Upper lobe of right lung (tissue), 1 donor: ENCODE results near the gene LRRC1. TPM values are rescaled to one million over a fixed set of nuclear protein-coding genes. Genes with fewer than 3 reads are reported as not detected.

Experiments
- ATAC-seq: fragments of 200-7000 bp; cut with Tn5 transposase; one replicate; pipeline ENCODE4 v1.9.1; 2020; ENCODE audit warnings: mild to moderate bottlenecking, moderate library complexity
- DNase-seq: peaks from one replicate; pipeline ENCODE4 v3.0.0-alpha.2; 2020
- H3K27ac ChIP-seq: fragments of 200-600 bp; one replicate; pipeline ENCODE4 v1.8.0; 2022
- H3K27me3 ChIP-seq: fragments of 200-600 bp; one replicate; pipeline ENCODE4 v1.8.0; 2022; ENCODE audit warnings: mild to moderate bottlenecking
- H3K36me3 ChIP-seq: fragments of 200-600 bp; one replicate; pipeline ENCODE4 v1.8.0; 2022
- H3K4me1 ChIP-seq: fragments of 200-600 bp; one replicate; pipeline ENCODE4 v1.8.0; 2022
- H3K4me3 ChIP-seq: fragments of 200-600 bp; one replicate; pipeline ENCODE4 v1.8.0; 2022; ENCODE audit warnings: mild to moderate bottlenecking
- H3K9me3 ChIP-seq: fragments of 200-600 bp; one replicate; pipeline ENCODE4 v1.8.0; 2022
- intact Hi-C: fragments of 100-400 bp; cut with DNase I; formaldehyde crosslinking; loops from one replicate; pipeline ENCODE4 v1.11.0; 2022
- total RNA-seq: library from RNA; stranded (reverse); fragmentation: NEBNext Ultra II Directional; extraction: Animal tissue kit (Norgen Biotek cat#: 25700); gene quantifications from one replicate; pipeline ENCODE4 v1.2.1, GENCODE V29; 2021
- TF ChIP-seq, protein P1 (sequence below): fragments of 200-600 bp; IDR thresholded peaks from one replicate; pipeline ENCODE4 v1.8.0; 2022; ENCODE audit warnings: antibody characterized with exemption
- donor health status: DM: no; HTN: yes; CAD: no; lungs with severe emphysema.

The LRRC1 gene
- total RNA-seq, 1 donor from 2014 or later: 22.3 TPM

DNA sequence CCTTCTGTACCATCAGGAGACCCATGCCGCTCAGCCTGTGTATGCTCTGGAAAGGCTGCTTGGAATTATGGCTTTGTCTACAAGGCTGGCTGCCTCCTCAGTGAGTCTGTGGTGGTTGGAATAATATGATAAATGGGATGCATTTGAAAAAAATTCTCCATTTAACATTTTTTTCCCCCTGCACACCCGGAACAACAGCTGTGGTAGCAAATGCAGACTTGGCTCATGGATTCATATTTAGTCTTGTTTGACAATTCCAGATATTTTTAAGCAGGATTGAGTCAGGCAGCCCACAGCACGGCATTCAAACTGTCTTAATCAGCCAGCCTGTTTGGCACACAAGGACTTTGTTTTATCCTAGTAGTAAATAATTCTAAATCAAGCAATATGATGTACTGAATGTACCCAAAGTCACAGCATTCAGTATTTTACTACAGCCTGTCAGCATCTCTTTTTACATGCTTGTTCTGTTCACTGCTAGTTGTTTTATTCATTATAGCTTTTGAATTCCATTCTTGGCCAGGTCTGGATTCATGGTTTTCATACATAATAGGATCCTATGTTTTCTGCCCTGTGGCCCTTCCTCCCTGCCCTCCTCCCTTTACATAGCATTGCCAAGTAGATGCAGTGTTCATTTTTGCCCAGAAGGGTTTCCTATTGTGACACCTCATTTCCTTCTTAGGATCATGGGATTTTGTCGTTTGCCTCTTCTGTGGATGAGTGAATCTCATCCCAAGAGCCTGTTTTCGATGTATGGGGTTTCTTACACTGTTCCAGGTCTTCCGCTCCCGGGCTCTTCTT is 68.1 kb downstream of the LRRC1 start:
- TF ChIP-seq, protein P1, sequence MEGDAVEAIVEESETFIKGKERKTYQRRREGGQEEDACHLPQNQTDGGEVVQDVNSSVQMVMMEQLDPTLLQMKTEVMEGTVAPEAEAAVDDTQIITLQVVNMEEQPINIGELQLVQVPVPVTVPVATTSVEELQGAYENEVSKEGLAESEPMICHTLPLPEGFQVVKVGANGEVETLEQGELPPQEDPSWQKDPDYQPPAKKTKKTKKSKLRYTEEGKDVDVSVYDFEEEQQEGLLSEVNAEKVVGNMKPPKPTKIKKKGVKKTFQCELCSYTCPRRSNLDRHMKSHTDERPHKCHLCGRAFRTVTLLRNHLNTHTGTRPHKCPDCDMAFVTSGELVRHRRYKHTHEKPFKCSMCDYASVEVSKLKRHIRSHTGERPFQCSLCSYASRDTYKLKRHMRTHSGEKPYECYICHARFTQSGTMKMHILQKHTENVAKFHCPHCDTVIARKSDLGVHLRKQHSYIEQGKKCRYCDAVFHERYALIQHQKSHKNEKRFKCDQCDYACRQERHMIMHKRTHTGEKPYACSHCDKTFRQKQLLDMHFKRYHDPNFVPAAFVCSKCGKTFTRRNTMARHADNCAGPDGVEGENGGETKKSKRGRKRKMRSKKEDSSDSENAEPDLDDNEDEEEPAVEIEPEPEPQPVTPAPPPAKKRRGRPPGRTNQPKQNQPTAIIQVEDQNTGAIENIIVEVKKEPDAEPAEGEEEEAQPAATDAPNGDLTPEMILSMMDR: no peak
- H3K4me3 ChIP-seq: no peak overlapping the region
- ATAC-seq (no peak), DNase-seq (no peak)
- intact Hi-C loops: no loop called here
- no peaks in the 10 kb centered on the region for H3K9me3 ChIP-seq
- no peaks in the 10 kb centered on the region for H3K27me3 ChIP-seq
- H3K36me3 ChIP-seq: no peaks in the 10 kb centered on the region
- no peak overlapping the region for H3K27ac ChIP-seq
- H3K4me1 ChIP-seq: no peaks in the 10 kb centered on the region

DNA sequence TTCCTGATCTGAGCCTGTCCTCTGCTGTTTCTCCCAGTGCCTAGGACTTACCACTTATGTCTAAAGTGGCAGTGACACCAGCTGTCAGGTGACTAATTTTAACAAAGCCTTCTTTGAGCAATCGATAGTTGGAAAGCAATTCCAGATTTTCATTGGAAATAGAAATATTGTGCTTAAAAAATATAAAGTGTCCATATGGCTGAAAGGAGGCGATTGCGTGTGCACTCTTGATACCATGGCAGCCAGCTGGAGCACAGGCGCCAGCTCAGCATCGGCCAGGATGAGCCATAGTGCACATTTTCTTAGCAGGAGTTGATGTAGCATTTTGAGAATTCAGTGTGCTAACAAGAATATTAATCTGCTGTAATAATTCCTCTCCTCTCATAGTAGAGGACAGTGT is 70.0 kb downstream of the LRRC1 start:
- Histone ChIP-seq H3K4me1 (no peaks in the 10 kb centered on the region), H3K27me3 (no peaks in the 10 kb centered on the region), H3K36me3 (no peaks in the 10 kb centered on the region), H3K4me3 (no peak overlapping the region), H3K9me3 (no peaks in the 10 kb centered on the region), H3K27ac (no peak overlapping the region)
- ATAC-seq (no peak), DNase-seq (no peak)
- intact Hi-C loops: no loop called here
- TF ChIP-seq, protein P1: no peak

DNA sequence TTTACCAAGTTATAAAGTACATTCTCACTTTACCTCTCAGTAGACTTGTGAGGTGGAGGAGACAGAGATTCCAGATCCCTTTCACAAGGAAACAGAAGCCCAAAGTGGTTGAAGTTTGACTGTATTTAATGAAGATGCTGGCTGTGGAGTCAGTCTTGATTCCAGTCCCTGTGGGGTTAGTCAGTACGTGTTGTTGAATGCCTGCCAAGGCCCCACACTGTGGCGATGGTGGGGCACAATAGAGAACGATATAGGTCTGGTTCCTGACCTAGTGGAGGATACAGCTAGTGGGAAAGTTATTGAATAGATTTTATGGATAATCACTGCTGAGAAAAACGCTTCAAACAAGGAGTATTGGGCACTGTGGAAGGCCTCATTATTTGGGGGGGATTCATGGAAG is 71.4 kb downstream of the LRRC1 start:
- no peaks in the 10 kb centered on the region for H3K4me1 ChIP-seq
- intact Hi-C loops: no loop called here
- H3K27me3 ChIP-seq: no peaks in the 10 kb centered on the region
- H3K9me3 ChIP-seq: no peaks in the 10 kb centered on the region
- ATAC-seq: no peak
- H3K4me3 ChIP-seq: no peak overlapping the region
- no peaks in the 10 kb centered on the region for H3K36me3 ChIP-seq
- no peak overlapping the region for H3K27ac ChIP-seq
- DNase-seq: no peak
- TF ChIP-seq, protein P1: no peak

DNA sequence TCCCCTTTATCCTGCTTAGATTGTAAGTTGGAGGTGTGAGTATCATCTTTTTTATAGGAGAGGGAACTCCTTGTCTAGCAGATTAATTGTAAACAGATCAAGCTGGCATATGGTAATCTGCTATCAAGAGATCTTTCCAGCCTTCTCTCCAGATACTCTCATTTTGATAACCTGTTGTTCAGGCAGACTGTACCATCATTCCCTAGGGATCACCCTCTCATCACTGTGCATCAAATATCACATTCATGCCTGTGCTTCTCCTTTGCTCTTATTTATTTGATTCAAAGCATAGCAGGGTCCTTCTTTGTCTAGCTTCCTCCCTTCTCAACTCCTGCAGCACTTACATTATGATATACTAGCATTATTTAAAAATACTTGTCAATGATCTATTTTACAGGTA is 73.8 kb downstream of the LRRC1 start:
- TF ChIP-seq, protein P1: no peak
- intact Hi-C loops: no loop called here
- Histone ChIP-seq H3K9me3 (no peaks in the 10 kb centered on the region), H3K27ac (no peak overlapping the region), H3K36me3 (no peaks in the 10 kb centered on the region), H3K4me3 (no peak overlapping the region), H3K4me1 (no peaks in the 10 kb centered on the region), H3K27me3 (no peaks in the 10 kb centered on the region)
- ATAC-seq (no peak), DNase-seq (no peak)

DNA sequence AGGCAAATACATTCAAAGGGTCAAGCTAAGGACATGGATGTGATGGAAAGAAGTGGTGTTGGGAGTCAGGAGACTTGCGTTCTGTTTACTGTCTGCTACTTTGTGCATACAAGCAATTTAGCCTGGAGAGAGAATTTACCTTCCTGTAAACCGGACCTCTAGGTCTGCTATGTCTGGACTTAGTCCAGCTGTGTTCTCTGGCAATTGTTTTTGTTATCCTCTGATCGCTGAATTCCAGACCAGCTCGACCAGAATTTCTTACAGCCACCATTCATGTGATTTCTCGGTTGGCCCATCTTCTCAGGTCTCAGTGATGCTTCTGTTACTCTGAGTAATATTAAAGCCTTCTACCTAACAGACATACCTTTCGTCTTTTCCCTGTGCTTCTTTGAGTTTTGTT is 75.2 kb downstream of the LRRC1 start:
- H3K9me3 ChIP-seq: no peaks in the 10 kb centered on the region
- H3K36me3 ChIP-seq: no peaks in the 10 kb centered on the region
- H3K4me3 ChIP-seq: no peak overlapping the region
- H3K27me3 ChIP-seq: no peaks in the 10 kb centered on the region
- ATAC-seq (no peak), DNase-seq (no peak)
- H3K4me1 ChIP-seq: no peaks in the 10 kb centered on the region
- intact Hi-C loops: no loop called here
- TF ChIP-seq, protein P1: no peak
- H3K27ac ChIP-seq: no peak overlapping the region
